Neural cell (in vitro differentiated cells): ENCODE data around the gene SGK2.

Experiments used
- CTCF ChIP-seq: fragments of 450-650 bp; IDR thresholded peaks from 2 replicates; pipeline ENCODE4 v1.5.1; 2014; ENCODE audit warnings: antibody characterized with exemption, mild to moderate bottlenecking, moderate library complexity; ENCODE audit not compliant: poor library complexity, severe bottlenecking
- EP300 ChIP-seq: fragments of 450-650 bp; conservative IDR thresholded peaks from 2 replicates; pipeline ENCODE4 v1.6.1; 2014; ENCODE audit warnings: antibody characterized with exemption, mild to moderate bottlenecking, moderate library complexity; ENCODE audit not compliant: poor library complexity, severe bottlenecking
- POLR2AphosphoS5 ChIP-seq: IDR thresholded peaks from 2 replicates; pipeline ENCODE4 v1.6.1; 2012
- RAD21 ChIP-seq: fragments of 450-650 bp; conservative IDR thresholded peaks from 2 replicates; pipeline ENCODE4 v1.6.1; 2014; ENCODE audit warnings: antibody characterized with exemption, mild to moderate bottlenecking, moderate library complexity

DNA sequence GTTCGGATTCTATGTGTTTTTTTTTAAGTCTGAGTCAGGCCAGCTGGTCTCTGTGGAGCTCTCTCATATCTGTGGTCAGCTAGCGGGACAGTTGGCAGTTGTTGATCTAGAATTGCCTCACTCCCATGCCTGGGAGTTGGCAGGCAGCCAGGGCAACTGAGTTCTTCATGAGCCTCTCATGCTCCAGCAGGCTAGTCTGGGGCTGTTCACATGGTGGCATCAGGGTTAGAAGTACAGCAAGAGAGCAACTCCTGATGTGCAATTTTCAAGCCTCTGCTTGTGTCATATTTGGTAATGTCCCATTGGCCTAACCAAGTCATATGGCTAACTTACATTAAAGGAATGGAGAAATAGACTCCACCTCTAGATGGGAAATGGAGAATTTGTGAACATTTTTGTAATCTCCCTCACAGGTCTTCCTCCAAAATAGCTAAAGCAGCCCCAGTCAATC is 25.2 kb downstream of the SGK2 start:
- TF ChIP-seq EP300, result no peak
- no peak for TF ChIP-seq CTCF
- TF ChIP-seq POLR2AphosphoS5, result no peak
- TF ChIP-seq RAD21, result no peak
